Hepatic stellate cell (primary cell): Measurements from ENCODE around the gene TRAF3.

Experiments used
- DNase-seq: peaks from one replicate; pipeline ENCODE4 v3.0.0; 2011; ENCODE audit warnings: low spot score

Gene TRAF3

GRCh38 chr14:102776761-102777710 lies at the start of gene TRAF3:
Gene TRAF3, plus strand, starts transcription at chr14:102777449. Its CDS starts 92,753 bp downstream, at chr14:102870202.
- peak; percentile 92 for DNase-seq

DNA sequence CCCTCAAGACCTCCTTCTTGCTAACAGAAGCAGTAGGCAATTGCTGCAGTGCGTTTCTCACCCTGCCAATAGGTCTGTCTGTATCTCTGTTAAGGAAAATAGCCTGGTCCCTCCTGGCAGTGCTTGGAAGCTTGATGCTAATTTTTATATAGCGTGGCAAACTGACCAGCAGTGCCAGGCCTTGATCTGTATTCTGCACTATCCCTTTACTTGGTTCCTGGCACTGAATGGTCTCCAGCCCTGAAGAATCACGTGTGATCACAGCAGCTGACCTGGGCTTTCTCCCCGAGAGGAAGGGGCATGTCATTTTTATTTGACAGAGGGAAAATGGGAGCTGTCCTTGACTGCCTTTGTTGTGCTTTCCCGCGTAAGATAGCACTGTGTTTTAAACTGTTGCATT lies 48.7 kb upstream of the TRAF3 start:
- no peak for DNase-seq

DNA sequence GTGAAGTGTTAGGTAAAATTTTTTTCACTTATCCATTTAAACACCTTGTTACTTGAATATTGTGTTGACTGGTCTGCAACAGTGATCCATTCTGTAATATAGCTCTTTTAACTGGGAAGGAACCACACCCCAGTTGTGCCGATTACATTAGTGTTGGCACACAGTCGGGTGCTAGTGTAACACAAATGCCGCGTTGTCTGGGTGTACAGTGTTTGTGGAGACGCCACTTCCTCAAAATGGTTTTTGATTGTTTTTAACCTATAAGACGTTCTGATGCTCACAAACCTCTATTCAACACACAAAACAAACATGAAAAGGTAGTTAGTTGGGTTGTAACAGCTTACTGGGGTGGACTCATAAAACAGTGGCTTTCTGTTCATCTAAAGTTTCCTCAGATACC lies 48.0 kb upstream of the TRAF3 start:
- no peak for DNase-seq

DNA sequence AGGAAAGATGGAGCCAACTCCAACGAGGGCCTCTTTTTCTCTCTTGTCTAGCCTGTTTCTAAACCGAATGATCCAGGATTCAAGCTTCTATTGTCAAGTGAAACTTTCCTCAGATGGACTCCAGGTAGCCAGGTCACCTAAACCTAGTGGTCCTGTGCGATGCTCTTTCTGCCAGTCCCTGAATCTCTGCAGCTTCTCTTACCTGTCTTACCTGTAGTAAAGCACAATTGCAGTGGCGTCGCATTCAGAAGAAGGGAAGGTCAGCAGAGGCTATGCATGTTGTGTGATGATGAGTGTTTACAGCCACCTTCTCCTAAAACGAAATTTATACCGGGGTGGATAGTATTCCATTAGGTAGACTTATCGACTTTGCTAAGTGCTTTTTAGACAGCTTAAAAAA lies 47.4 kb upstream of the TRAF3 start:
- DNase-seq, result no peak

- no peak for DNase-seq
Observed at GRCh38 chr14:102731101-102731870, 46.0 kb upstream of the TRAF3 start.

DNA sequence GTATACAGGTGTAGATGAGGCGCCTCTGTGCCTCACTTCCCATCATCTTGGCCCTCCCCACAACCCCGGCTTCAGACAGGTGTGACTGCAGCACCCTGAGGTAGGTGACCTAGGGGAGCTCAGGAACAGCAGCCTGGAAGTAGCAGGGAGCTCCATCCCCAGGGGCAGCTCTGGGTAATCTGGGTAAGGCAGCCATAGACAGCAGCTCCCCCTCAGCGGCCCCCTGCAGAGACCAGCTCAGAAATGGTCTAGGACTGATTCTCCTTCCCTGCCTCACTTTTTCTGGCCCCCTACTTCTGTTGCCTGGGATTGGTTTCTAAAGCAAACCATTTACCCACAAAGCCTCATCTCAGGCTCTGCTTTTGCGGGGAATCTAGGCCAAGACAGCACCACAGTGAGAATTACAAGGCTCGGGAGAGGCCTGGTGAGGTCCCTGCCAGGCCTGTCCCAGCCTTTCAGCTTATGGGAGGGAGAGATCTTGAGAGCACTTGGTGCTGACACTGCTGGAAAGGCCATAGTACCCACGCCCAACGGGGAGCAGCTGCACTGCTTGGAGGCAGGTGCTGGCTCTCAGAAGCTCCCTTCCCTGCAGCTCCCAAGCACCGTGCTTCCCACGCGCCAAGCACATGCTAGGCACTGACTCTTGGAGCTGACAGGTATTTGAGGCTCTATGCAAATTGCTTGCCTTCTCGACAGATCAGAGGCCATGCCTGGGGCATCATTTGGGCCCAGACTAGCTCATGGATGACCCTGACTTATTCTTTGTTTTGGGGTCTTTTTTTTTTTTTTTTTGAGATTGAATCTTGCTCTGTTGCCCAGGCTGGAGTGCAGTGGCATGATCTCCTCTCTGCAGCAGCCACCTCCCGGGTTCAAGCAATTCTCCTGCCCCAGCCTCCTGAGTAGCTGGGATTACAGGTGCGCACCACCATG lies 45.1 kb upstream of the TRAF3 start:
- DNase-seq, result no peak

DNA sequence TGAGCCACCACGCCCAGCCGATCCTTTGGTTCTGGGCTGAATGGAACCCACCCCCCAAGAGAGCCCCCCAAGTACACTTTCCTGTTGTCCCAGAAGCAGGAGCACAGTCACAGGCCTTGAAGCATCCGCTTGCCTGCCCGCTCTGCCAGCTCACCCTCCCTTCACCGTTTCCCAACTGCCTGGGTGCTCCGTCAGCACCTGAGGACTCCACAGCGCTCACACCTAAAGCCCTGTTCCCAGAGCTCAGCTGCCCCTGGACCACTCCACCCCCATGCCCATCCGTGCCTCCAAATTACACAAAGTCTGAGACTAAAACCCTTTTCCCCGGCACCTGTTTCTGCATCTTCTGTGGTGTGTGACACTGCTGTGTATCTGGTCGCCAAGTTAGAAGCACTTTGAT lies 44.3 kb upstream of the TRAF3 start:
- no peak for DNase-seq

DNA sequence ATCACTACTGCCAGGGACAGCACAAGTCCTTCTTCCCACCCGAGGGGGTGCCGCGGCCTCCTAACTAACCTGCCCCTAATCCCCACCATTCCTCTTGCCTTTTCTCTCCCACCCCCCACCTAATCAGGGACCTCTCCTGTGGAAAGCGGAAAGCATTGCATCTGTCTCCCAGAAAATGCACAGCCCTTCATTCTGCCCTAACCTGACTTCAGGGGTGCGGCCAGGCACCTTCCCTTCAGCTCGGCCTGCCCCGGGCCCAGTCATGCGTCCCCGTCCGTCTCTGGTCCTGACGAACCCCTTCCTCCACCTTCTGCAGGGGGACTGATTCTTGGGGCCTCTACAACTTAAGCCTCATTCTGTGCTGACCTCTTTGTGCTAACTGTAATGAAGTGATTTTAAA lies 43.9 kb upstream of the TRAF3 start:
- no peak for DNase-seq

GRCh38 chr14:102734436-102734835 lies 42.8 kb upstream of the TRAF3 start:
- DNase-seq, result no peak

DNA sequence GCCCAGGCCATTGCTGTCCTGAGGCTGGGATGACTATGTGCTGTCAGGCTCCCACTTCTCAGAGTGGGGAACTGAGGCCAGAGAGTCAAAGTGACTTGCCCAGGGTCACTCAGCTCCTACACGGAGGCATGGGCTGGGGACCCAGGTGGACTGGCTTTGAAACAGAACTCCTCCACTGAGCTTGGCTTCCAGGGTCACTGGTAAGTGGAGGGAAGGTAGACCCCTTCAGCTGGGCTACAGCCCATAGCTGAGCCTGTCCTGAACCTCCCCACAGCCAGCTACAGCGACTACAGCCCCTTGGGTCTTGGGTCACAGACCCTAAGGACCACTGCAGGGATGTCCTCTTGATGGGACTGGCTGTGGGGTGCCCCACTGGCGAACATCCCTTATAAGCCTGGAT lies 40.3 kb upstream of the TRAF3 start:
- DNase-seq, result no peak

DNA sequence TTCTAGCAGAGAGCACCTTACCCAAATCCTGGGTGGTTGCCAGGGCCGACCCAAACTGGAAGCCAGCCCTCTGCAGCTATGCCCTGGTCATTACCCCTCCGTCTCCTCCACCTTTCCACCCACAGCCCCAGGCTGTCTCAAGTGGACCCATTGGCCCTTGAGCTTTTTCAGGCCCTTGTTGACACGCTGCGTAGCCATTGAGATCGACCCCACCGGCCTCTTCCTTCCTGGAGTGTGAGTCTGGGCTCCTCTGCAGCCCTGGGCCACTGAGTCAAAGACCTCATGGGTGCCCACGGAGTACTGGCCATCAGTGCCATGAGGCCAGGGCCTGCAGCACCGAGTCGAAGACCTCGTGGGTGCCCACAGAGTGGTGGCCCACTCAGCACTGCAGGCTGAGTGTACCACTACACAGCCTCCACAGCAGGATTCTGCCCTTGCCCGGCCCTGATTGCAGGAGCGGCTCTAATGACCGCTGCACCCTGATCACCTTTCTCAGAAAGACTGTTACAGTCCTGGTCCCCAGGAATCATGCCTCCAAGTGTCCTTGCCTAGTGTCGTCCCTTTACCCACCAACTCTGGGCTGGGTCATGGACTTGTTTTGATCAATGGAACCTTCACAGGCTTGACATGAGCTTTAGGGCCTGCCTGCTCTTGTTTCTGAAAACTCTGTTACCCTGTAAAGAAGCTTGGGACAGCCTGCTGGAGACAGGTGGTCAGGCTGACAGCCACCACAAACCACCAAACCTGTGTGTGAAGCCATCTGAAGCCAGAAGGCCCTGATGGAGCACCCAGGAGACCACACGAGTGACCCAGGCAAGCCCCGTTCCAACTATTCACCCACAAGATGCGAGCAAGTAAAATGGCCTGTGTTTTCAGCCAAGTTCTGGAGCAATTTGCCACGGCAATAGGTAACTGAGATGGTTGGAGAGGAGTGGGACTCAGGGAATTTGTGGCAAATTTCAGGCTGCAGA lies 39.6 kb upstream of the TRAF3 start:
- no peak for DNase-seq

- no peak for DNase-seq
Observed at GRCh38 chr14:102738373-102739189, 38.7 kb upstream of the TRAF3 start.

- DNase-seq, result no peak
Observed at GRCh38 chr14:102739190-102739469, 38.1 kb upstream of the TRAF3 start.

DNA sequence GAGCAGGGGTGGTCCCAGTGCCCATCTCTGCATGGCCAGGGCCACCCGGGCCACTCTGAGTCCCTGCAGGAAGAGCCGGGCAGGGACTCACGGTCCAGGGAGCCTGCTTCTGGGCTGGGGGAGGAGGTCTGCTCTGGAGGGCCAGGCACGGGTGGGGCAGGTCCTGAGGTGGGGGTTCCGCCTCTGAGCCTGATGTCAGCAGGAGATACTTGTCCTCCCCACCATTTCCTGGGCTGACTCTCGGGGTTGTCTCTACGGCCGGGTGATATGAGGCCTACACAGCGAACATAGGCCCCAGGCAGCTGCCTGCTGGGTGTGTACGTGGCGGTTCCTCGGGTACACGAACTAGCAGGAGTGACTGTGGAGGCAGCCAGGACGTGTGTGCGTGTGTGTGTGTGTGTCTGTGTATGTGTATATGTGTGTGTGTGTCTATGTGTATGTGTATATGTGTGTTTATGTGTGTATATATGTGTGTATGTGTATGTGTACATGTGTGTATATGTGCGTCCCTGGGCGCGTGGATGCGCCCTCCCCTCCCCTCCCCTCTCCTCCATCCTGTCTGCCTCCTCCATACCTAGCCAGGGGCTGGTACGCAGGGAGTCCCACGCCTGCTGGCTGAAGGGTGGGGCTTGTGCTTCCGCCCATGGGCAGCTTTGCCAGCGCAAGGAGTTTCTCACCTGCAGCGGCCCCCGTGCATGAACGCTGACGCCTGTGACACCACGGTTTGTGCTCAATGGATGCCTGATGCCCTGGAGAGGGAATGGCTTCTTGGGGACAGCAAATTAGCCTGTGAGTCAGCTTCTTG lies 30.4 kb upstream of the TRAF3 start:
- DNase-seq, result no peak

- DNase-seq, result no peak
Observed at GRCh38 chr14:102748806-102749205, 28.4 kb upstream of the TRAF3 start.

DNA sequence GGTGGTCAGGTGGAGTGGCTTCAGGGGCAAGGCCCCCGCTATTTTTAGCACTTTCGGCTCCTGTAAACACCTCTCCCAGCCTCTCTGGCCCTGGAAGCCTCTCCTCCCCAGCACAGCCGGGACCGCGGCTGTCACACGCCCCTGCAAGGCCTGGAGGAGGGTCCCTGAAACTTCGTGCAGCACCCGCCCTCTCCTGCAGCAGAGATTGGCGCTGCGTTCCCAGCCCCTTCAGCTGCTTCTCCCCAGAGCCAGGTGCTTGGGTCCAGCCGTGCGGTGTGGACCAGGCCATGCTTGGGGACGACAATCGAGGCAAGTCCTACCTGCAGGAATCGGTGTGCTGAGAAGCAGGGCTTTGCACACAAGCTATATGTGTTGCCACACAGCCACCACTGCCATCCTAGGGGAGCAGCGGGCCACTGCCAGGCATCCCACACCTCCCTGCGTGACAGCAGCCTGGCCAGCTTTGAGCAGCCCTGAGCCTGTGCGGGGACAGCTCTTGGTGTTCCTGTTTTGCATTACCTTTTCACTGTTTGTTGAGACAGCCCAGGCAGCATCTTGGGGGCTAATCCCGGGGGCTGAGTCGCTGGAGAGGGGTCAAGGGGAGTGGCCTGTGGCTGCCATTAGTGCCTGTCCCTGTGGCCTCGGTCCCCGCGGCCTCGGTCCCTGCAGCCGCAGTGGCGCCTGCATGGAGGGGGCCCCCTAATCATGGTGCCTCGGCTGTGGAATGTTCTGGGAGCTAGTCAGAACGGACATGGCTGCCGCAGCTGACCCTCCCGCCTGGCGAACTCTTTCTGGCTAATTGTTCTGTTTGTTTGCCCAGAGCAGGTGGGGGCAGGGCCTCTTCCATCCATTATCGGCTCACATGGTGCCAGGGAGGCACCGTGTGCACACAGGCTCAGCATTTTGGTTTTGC lies 27.6 kb upstream of the TRAF3 start:
- DNase-seq, result no peak

- no peak for DNase-seq
Observed at GRCh38 chr14:102750376-102750775, 26.9 kb upstream of the TRAF3 start.

DNA sequence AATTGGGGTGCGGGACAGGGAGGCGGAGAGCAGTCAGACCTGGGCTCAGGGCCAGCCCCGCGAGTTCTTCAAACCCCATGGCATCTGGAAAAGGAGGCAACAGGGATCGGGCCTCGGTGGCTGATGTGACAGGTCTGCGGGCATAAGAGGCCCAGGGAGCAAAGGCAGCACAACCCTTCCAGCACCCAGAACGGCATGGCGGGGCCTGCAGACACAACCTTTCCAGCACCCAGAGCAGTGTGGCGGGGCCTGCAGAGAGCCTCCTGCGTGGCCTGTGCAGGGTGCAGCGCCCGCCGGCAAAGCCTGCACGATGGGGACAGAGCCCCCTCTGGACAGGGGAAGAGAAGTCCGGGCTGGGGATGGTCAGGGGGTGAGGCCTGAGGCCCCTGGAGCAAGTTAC lies 26.2 kb upstream of the TRAF3 start:
- DNase-seq, result no peak
